K562 (cell line): ENCODE measurements around the gene METAP1D.

Experiments used
- HMGN3 ChIP-seq: IDR thresholded peaks from 2 replicates; pipeline ENCODE4 v1.6.1; 2011; ENCODE audit warnings: borderline replicate concordance, low read depth, mild to moderate bottlenecking, mixed read lengths, low read length; ENCODE audit not compliant: insufficient read length; ENCODE audit errors: extremely low read depth
- JUN ChIP-seq, 2 experiments: sonication (generic) in 1 of 2; formaldehyde crosslinking in 1 of 2; IDR thresholded peaks; 2 replicates each; pipeline versions ENCODE4 v1.6.1 to v1.8.0; 2012 to 2022; ENCODE audit warnings: borderline replicate concordance in 2 of 2, mild to moderate bottlenecking in 2 of 2, improper control_type of control experiment in 1 of 2, low read depth in 1 of 2, low read length in 1 of 2, missing genetic modification reagents in 1 of 2
- JUNB ChIP-seq: fragments of 450-650 bp; formaldehyde crosslinking; conservative IDR thresholded peaks from 2 replicates; pipeline ENCODE4 v1.4.0; 2020; ENCODE audit warnings: mild to moderate bottlenecking
- MAFK ChIP-seq: IDR thresholded peaks from 2 replicates; pipeline ENCODE4 v1.6.1; 2011; ENCODE audit warnings: low read length, improper control_type of control experiment
- POLR2A ChIP-seq: fragments of 450-650 bp; conservative IDR thresholded peaks from 2 replicates; pipeline ENCODE4 v1.6.1; 2016
- RBBP5 ChIP-seq: fragments of 200-600 bp; sonication (generic); IDR thresholded peaks from 2 replicates; pipeline ENCODE4 v1.6.1; 2012; ENCODE audit warnings: borderline replicate concordance, mild to moderate bottlenecking, low read length, control low read depth, inconsistent platforms; ENCODE audit not compliant: insufficient read depth, poor library complexity, severe bottlenecking
- SRF ChIP-seq, 2 experiments: fragments of 250-450, 450-650 bp in 1 of 2; sonication (Bioruptor Pico) in 1 of 2; sonication (generic) in 1 of 2; formaldehyde crosslinking; IDR thresholded peaks; 2 replicates each; pipeline versions ENCODE4 v1.5.0 to v1.5.1; 2020 to 2022; ENCODE audit warnings: mild to moderate bottlenecking in 1 of 2, missing genetic modification reagents in 1 of 2
- ZNF431 ChIP-seq: sonication (generic); formaldehyde crosslinking; IDR thresholded peaks from 2 replicates; pipeline ENCODE4 v1.8.0; 2022; ENCODE audit warnings: mild to moderate bottlenecking, missing genetic modification reagents
- TF ChIP-seq, protein P1 (sequence below): sonication (generic); formaldehyde crosslinking; IDR thresholded peaks from 2 replicates; pipeline ENCODE4 v1.4.0; 2020; ENCODE audit warnings: mild to moderate bottlenecking, missing genetic modification reagents

DNA sequence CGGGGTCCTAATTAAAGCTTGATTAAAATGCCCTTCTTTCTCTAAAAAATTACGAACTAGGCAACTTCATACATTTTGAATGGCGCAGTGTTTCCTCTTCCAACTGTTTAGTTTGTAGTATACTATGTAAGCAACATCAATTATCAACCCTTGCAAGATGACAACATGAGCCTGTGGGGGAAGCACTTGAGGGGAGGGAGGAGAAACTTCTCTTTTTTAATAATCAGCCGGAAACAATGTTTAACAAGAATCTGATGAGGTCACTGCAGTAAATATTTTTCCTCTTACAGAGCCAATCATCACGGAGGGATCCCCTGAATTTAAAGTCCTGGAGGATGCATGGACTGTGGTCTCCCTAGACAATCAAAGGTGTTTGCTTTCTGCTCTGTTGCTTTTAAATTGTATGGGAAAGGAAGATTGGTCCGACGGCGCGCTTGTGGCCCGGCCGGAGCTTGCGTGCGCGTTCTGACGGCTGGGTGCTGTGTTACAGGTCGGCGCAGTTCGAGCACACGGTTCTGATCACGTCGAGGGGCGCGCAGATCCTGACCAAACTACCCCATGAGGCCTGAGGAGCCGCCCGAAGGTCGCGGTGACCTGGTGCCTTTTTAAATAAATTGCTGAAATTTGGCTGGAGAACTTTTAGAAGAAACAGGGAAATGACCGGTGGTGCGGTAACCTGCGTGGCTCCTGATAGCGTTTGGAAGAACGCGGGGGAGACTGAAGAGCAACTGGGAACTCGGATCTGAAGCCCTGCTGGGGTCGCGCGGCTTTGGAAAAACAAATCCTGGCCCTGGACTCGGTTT is 80.3 kb downstream of the METAP1D start:
- TF ChIP-seq JUNB (CRISPR knock-in tag) (no peak), RBBP5 (no peak), HMGN3 (no peak), SRF (CRISPR knock-in tag; IDR thresholded peaks at IDR 0.05) (no peak), MAFK (no peak), ZNF431 (CRISPR knock-in tag) (no peak), POLR2A (no peak), JUN (IDR thresholded peaks at IDR 0.05; ENCODE audit: borderline replicate concordance, low read depth, low read length) (no peak), JUN (CRISPR knock-in tag; IDR thresholded peaks at IDR 0.05; ENCODE audit: borderline replicate concordance) (no peak)
- TF ChIP-seq, protein P1, sequence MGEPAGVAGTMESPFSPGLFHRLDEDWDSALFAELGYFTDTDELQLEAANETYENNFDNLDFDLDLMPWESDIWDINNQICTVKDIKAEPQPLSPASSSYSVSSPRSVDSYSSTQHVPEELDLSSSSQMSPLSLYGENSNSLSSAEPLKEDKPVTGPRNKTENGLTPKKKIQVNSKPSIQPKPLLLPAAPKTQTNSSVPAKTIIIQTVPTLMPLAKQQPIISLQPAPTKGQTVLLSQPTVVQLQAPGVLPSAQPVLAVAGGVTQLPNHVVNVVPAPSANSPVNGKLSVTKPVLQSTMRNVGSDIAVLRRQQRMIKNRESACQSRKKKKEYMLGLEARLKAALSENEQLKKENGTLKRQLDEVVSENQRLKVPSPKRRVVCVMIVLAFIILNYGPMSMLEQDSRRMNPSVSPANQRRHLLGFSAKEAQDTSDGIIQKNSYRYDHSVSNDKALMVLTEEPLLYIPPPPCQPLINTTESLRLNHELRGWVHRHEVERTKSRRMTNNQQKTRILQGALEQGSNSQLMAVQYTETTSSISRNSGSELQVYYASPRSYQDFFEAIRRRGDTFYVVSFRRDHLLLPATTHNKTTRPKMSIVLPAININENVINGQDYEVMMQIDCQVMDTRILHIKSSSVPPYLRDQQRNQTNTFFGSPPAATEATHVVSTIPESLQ (CRISPR knock-in tag): no peak
